K562 (cell line): ENCODE results near the gene CHD5. TPM values are rescaled to one million over a fixed set of nuclear protein-coding genes. Genes with fewer than 3 reads are reported as not detected.

Source experiments
- ATAC-seq: fragments of 200-7000 bp; cut with Tn5 transposase; 3 replicates; pipeline ENCODE4 v1.9.1; 2020; ENCODE audit warnings: moderate library complexity
- BruUV-seq: library from RNA; stranded (reverse); fragments of 400-500 nt; replicated peaks from 2 replicates; lab custom pipeline; 2021; lab: Mats Ljungman, UMichigan
- CTCF ChIA-PET: fragments of 300-600 bp; formaldehyde crosslinking; extraction: SDS; loops from one replicate; lab custom pipeline; 2021; ENCODE audit warnings: low intra/inter-chr PET ratio; lab: Yijun Ruan, JAX
- POLR2A ChIA-PET: fragments of 300-600, 350-650 bp; sonication (Branson Sonifier 250); formaldehyde crosslinking; extraction: SDS; loops from one replicate; lab custom pipeline; 2021; ENCODE audit warnings: antibody characterized with exemption, inconsistent platforms; lab: Yijun Ruan, JAX
- DNase-seq, 4 experiments: peaks; one replicate each; pipeline versions ENCODE4 v3.0.0 to v3.0.0-alpha.2; 2011 to 2018; ENCODE audit warnings: low spot score in 3 of 4, mixed read lengths in 3 of 4; ENCODE audit errors: extremely low read depth in 1 of 4
- FAIRE-seq: peaks from 2 replicates; lab custom pipeline; 2011; peaks lifted over from hg19 to GRCh38; lab: Jason Lieb, UNC
- H2AFZ ChIP-seq: 2 replicates; pipeline ENCODE4 v1.6.0; 2011; ENCODE audit warnings: low read depth, low read length, control low read depth, inconsistent platforms
- H3K27ac ChIP-seq: fragments of 200-600 bp; 3 replicates; pipeline ENCODE4 v1.8.0; 2011; ENCODE audit warnings: low read depth, mild to moderate bottlenecking, control low read depth, inconsistent platforms, low read length, moderate library complexity, mixed read lengths; ENCODE audit errors: extremely low read depth
- H3K27me3 ChIP-seq, 2 experiments: fragments of 300-600 bp in 1 of 2; 2 replicates in 1 of 2; 3 replicates in 1 of 2; pipeline versions ENCODE4 v1.6.0 to v1.8.0; 2011; ENCODE audit warnings: inconsistent platforms in 2 of 2, low read length in 2 of 2, mild to moderate bottlenecking in 1 of 2, mixed read lengths in 1 of 2, moderate library complexity in 1 of 2; ENCODE audit not compliant: control insufficient read depth in 2 of 2, insufficient read depth in 2 of 2
- H3K36me3 ChIP-seq: fragments of 300-600 bp; 3 replicates; pipeline ENCODE4 v1.8.0; 2011; ENCODE audit warnings: mild to moderate bottlenecking, low read length, inconsistent platforms; ENCODE audit not compliant: control insufficient read depth, insufficient read depth
- H3K4me1 ChIP-seq, 2 experiments: fragments of 200-600 bp in 1 of 2; replicated peaks in 1 of 2; 2 replicates in 1 of 2; 3 replicates in 1 of 2; pipeline versions ENCODE4 v1.5.1 to v1.8.0; 2011; ENCODE audit warnings: inconsistent platforms in 2 of 2, low read length in 2 of 2, mild to moderate bottlenecking in 1 of 2, mixed read lengths in 1 of 2, moderate library complexity in 1 of 2; ENCODE audit not compliant: control insufficient read depth in 2 of 2, insufficient read depth in 2 of 2
- H3K4me2 ChIP-seq: 2 replicates; pipeline ENCODE4 v1.6.1; 2011; ENCODE audit warnings: low read length, control low read depth, inconsistent platforms, mixed read lengths; ENCODE audit not compliant: insufficient read depth
- H3K4me3 ChIP-seq: fragments of 200-600 bp; sonication (generic), shearing (Covaris generic); 2 replicates; pipeline ENCODE4 v1.5.1; 2016; ENCODE audit warnings: control low read depth, inconsistent platforms
- H3K79me2 ChIP-seq: fragments of 200-600 bp; 3 replicates; pipeline ENCODE4 v1.8.0; 2011; ENCODE audit warnings: low read length, inconsistent platforms; ENCODE audit not compliant: control insufficient read depth, insufficient read depth
- H3K9ac ChIP-seq, 2 experiments: 2 replicates each; pipeline versions ENCODE4 v1.6.0 to v1.6.1; 2011; ENCODE audit warnings: low read depth in 2 of 2, low read length in 2 of 2, control low read depth in 1 of 2, inconsistent platforms in 1 of 2, mild to moderate bottlenecking in 1 of 2, mixed read lengths in 1 of 2; ENCODE audit not compliant: insufficient read depth in 1 of 2
- H3K9me1 ChIP-seq: one replicate; pipeline ENCODE4 v1.6.0; 2011; ENCODE audit warnings: inconsistent platforms, mild to moderate bottlenecking, low read length, moderate library complexity; ENCODE audit not compliant: control insufficient read depth, insufficient read depth
- H3K9me3 ChIP-seq: replicated peaks from 2 replicates; pipeline ENCODE4 v1.5.1; 2011; ENCODE audit warnings: low read depth, low read length, inconsistent platforms; ENCODE audit not compliant: control insufficient read depth, insufficient read depth
- H4K20me1 ChIP-seq: replicated peaks from 2 replicates; pipeline ENCODE4 v1.6.1; 2011; ENCODE audit warnings: low read length, inconsistent platforms, mixed read lengths; ENCODE audit not compliant: control insufficient read depth, insufficient read depth
- MIER1 ChIP-seq: fragments of 450-650 bp; IDR thresholded peaks from 2 replicates; pipeline ENCODE4 v1.6.1; 2016; ENCODE audit warnings: antibody characterized with exemption, mild to moderate bottlenecking, low read depth
- NONO ChIP-seq, 2 experiments: fragments of 200-400 bp in 1 of 2; fragments of 450-650 bp in 1 of 2; formaldehyde crosslinking in 1 of 2; IDR thresholded peaks; 2 replicates each; pipeline ENCODE4 v1.6.1; 2017; ENCODE audit warnings: low read depth in 2 of 2, mild to moderate bottlenecking in 2 of 2, moderate library complexity in 2 of 2, low read length in 1 of 2
- PRPF4 ChIP-seq: fragments of 200-400 bp; formaldehyde crosslinking; IDR thresholded peaks from one replicate; pipeline ENCODE4 v1.6.1; 2017; ENCODE audit warnings: low read length, low read depth, mild to moderate bottlenecking; ENCODE audit not compliant: insufficient read depth, poor library complexity, severe bottlenecking
- SIN3A ChIP-seq, 2 experiments: fragments of 150-350 bp in 1 of 2; IDR thresholded peaks; 2 replicates each; pipeline ENCODE4 v1.6.1; 2011 to 2016; ENCODE audit warnings: borderline replicate concordance in 2 of 2, low read depth in 2 of 2, low read length in 2 of 2, mild to moderate bottlenecking in 2 of 2, moderate library complexity in 2 of 2; ENCODE audit not compliant: control insufficient read depth in 1 of 2
- ZNF347 ChIP-seq: fragments of 450-650 bp; formaldehyde crosslinking; IDR thresholded peaks from 2 replicates; pipeline ENCODE4 v1.4.0; 2020; ENCODE audit warnings: low read depth, mild to moderate bottlenecking, moderate library complexity
- ZNF445 ChIP-seq: fragments of 250-450 bp; sonication (Bioruptor Pico); IDR thresholded peaks from 2 replicates; pipeline ENCODE4 v1.4.0; 2020; ENCODE audit warnings: low read depth, mild to moderate bottlenecking, moderate library complexity
- ZNF780A ChIP-seq: fragments of 250-450 bp; sonication (Bioruptor Pico); IDR thresholded peaks from 2 replicates; pipeline ENCODE4 v1.5.0; 2021; ENCODE audit warnings: mild to moderate bottlenecking
- WGBS: fragments of 100-300 bp; shearing (Covaris generic); methylation state at CpG from one replicate; pipeline ENCODE4 v1.1.6; 2016; ENCODE audit warnings: low coverage, mixed read lengths; ENCODE audit not compliant: insufficient coverage; ENCODE audit errors: missing lambda C conversion rate; 5-methylcytosine and 5-hydroxymethylcytosine counted together
- in situ Hi-C: fragments of 300-500 bp; cut with MboI; formaldehyde crosslinking; loops from 4 replicates; pipeline ENCODE4 v1.15.0; 2018; ENCODE audit warnings: inconsistent platforms, mixed read lengths
- intact Hi-C: fragments of 100-400 bp; cut with micrococcal nuclease; formaldehyde crosslinking; loops from 2 replicates; pipeline ENCODE4 v1.14.2; 2022
- polyA plus RNA-seq, 8 experiments: library from polyadenylated mRNA; depleted of rRNA in 4 of 8; stranded (reverse) in 5 of 8; unstranded in 3 of 8; fragments of >200 nt; fragmentation: Nextera tagmentation in 2 of 8; fragmentation: Illumina TruSeq in 1 of 8; extraction: Ambion mirVana in 2 of 8; extraction: Trizol in 1 of 8; gene quantifications; 2 replicates each; pipeline versions ENCODE4 v1.2.1 to v1.2.3, GENCODE V29; 2011 to 2014; ENCODE audit warnings: inconsistent platforms in 1 of 8, missing spikeins in 1 of 8
- total RNA-seq, 7 experiments: library from RNA; depleted of rRNA in 6 of 7; stranded (reverse); fragments of >200 nt in 6 of 7; fragmentation: Illumina TruSeq in 2 of 7; extraction: Trizol in 2 of 7; gene quantifications; 2 replicates each; pipeline versions ENCODE4 v1.2.1 to v1.2.3, GENCODE V29; 2011 to 2021; ENCODE audit warnings: low replicate concordance in 1 of 7
- TF ChIP-seq, protein P1 (sequence below): sonication (generic); formaldehyde crosslinking; IDR thresholded peaks from 2 replicates; pipeline ENCODE4 v1.8.1; 2023; ENCODE audit warnings: mild to moderate bottlenecking, missing genetic modification reagents, moderate library complexity
- TF ChIP-seq, protein P2 (sequence below): IDR thresholded peaks from 2 replicates; pipeline ENCODE4 v1.6.1; 2011; ENCODE audit warnings: borderline replicate concordance, low read depth, mild to moderate bottlenecking, moderate library complexity, low read length; ENCODE audit not compliant: insufficient read depth, poor library complexity, severe bottlenecking
- TF ChIP-seq, protein P3 (sequence below): fragments of 150-350 bp; conservative IDR thresholded peaks from 2 replicates; pipeline ENCODE4 v1.6.1; 2014; ENCODE audit warnings: low read length

The CHD5 gene
- total and polyA plus RNA-seq, 9 of the 15 experiments (the other 6 are each of a cell fraction or from before 2014, with no cell fraction given), result 0.03 to 0.52 (median 0.11) TPM; not detected in 2

DNA sequence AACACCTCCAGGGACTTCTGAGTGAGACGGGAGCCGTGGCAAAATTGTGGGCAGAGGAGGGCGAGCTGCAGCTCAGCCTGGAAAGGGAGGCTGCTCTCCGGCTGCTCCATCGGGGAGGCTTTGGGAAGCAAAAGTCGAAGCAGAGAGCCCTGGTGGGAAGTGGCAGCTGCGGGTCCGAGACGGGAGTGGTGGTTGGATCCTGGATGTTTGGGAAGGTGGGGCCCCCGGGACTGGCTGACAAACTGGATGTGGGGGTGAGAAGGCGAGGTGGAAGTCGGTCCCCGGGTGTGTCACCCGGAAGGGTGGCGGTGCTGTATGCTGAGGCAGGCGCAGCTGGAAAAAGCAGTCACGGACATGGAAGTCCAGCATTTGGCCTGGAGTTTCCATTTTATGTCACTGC, 82.3 kb downstream of the CHD5 start:
- TF ChIP-seq, protein P1, sequence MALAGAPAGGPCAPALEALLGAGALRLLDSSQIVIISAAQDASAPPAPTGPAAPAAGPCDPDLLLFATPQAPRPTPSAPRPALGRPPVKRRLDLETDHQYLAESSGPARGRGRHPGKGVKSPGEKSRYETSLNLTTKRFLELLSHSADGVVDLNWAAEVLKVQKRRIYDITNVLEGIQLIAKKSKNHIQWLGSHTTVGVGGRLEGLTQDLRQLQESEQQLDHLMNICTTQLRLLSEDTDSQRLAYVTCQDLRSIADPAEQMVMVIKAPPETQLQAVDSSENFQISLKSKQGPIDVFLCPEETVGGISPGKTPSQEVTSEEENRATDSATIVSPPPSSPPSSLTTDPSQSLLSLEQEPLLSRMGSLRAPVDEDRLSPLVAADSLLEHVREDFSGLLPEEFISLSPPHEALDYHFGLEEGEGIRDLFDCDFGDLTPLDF, result no peak
- no peak for TF ChIP-seq SIN3A (IDR thresholded peaks at IDR 0.05; ENCODE audit: borderline replicate concordance in 2 of 2, control insufficient read depth in 1 of 2, low read depth in 2 of 2, low read length in 2 of 2)
- TF ChIP-seq PRPF4, result no peak
- TF ChIP-seq ZNF347 (CRISPR knock-in tag), result no peak
- TF ChIP-seq MIER1, result no peak
- no peak for TF ChIP-seq ZNF445
- no peak for TF ChIP-seq NONO (IDR thresholded peaks at IDR 0.05; ENCODE audit: low read depth in 2 of 2, low read length in 1 of 2)
- TF ChIP-seq, protein P2, sequence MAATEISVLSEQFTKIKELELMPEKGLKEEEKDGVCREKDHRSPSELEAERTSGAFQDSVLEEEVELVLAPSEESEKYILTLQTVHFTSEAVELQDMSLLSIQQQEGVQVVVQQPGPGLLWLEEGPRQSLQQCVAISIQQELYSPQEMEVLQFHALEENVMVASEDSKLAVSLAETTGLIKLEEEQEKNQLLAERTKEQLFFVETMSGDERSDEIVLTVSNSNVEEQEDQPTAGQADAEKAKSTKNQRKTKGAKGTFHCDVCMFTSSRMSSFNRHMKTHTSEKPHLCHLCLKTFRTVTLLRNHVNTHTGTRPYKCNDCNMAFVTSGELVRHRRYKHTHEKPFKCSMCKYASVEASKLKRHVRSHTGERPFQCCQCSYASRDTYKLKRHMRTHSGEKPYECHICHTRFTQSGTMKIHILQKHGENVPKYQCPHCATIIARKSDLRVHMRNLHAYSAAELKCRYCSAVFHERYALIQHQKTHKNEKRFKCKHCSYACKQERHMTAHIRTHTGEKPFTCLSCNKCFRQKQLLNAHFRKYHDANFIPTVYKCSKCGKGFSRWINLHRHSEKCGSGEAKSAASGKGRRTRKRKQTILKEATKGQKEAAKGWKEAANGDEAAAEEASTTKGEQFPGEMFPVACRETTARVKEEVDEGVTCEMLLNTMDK, result no peak
- no peak for TF ChIP-seq ZNF780A (CRISPR knock-in tag)
- TF ChIP-seq, protein P3, sequence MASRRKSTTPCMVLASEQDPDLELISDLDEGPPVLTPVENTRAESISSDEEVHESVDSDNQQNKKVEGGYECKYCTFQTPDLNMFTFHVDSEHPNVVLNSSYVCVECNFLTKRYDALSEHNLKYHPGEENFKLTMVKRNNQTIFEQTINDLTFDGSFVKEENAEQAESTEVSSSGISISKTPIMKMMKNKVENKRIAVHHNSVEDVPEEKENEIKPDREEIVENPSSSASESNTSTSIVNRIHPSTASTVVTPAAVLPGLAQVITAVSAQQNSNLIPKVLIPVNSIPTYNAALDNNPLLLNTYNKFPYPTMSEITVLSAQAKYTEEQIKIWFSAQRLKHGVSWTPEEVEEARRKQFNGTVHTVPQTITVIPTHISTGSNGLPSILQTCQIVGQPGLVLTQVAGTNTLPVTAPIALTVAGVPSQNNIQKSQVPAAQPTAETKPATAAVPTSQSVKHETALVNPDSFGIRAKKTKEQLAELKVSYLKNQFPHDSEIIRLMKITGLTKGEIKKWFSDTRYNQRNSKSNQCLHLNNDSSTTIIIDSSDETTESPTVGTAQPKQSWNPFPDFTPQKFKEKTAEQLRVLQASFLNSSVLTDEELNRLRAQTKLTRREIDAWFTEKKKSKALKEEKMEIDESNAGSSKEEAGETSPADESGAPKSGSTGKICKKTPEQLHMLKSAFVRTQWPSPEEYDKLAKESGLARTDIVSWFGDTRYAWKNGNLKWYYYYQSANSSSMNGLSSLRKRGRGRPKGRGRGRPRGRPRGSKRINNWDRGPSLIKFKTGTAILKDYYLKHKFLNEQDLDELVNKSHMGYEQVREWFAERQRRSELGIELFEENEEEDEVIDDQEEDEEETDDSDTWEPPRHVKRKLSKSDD, result no peak
- in situ Hi-C loops, result no loop called here
- Histone ChIP-seq H4K20me1 (peaks cover 32% of the 10 kb centered on the region), H3K4me2 (no peak overlapping the region), H2AFZ (no peak overlapping the region), H3K9me1 (no peaks in the 10 kb centered on the region), H3K36me3 (no peaks in the 10 kb centered on the region), H3K27me3 (peaks cover 33 to 79% of the 10 kb centered on the region in 2 experiments; a peak in 4 of 5 replicates), H3K9me3 (no peaks in the 10 kb centered on the region), H3K27ac (no peak overlapping the region), H3K79me2 (no peaks in the 10 kb centered on the region), H3K9ac (no peak overlapping the region), H3K4me1 (peaks cover 0 to 23% of the 10 kb centered on the region in 2 experiments; a peak in 2 of 5 replicates), H3K4me3 (no peak overlapping the region)
- ChIA-PET CTCF (no interaction called here), POLR2A (interaction anchor here (1.0 to 1.3 kb wide), 2 partner anchors 13 to 30 kb away, joined by 3 to 4 read pairs; no protein-coding TSS in a partner anchor)
- WGBS, result 9% methylated on average over 17 of the region's 17 CpGs
- DNase-seq, result no peak
- no peak for FAIRE-seq
- BruUV-seq, result no TSS peak
- no peak for ATAC-seq
- intact Hi-C loops, result no loop called here
